Measurements from ENCODE around the gene PDE4C.

- TF ChIP-seq, protein P1, sequence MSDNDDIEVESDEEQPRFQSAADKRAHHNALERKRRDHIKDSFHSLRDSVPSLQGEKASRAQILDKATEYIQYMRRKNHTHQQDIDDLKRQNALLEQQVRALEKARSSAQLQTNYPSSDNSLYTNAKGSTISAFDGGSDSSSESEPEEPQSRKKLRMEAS (CRISPR knock-in tag; IDR thresholded peaks at IDR 0.05): no peak
- TF ChIP-seq CTCF (IDR thresholded peaks at IDR 0.05) (no peak), GABPB1 (CRISPR knock-in tag; IDR thresholded peaks at IDR 0.05) (no peak), MXD4 (CRISPR knock-in tag; IDR thresholded peaks at IDR 0.05; ENCODE audit: borderline replicate concordance) (no peak), ZBTB21 (CRISPR knock-in tag; IDR thresholded peaks at IDR 0.05; ENCODE audit: borderline replicate concordance) (no peak), E2F1 (CRISPR knock-in tag; IDR thresholded peaks at IDR 0.05) (no peak), KAT7 (CRISPR knock-in tag; IDR thresholded peaks at IDR 0.05; ENCODE audit: borderline replicate concordance) (no peak), EMX1 (CRISPR knock-in tag; IDR thresholded peaks at IDR 0.05) (no peak)
- TF ChIP-seq, protein P2, sequence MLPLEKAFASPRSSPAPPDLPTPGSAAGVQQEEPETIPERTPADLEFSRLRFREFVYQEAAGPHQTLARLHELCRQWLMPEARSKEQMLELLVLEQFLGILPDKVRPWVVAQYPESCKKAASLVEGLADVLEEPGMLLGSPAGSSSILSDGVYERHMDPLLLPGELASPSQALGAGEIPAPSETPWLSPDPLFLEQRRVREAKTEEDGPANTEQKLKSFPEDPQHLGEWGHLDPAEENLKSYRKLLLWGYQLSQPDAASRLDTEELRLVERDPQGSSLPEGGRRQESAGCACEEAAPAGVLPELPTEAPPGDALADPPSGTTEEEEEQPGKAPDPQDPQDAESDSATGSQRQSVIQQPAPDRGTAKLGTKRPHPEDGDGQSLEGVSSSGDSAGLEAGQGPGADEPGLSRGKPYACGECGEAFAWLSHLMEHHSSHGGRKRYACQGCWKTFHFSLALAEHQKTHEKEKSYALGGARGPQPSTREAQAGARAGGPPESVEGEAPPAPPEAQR (CRISPR knock-in tag; IDR thresholded peaks at IDR 0.05): no peak
- TF ChIP-seq, protein P3, sequence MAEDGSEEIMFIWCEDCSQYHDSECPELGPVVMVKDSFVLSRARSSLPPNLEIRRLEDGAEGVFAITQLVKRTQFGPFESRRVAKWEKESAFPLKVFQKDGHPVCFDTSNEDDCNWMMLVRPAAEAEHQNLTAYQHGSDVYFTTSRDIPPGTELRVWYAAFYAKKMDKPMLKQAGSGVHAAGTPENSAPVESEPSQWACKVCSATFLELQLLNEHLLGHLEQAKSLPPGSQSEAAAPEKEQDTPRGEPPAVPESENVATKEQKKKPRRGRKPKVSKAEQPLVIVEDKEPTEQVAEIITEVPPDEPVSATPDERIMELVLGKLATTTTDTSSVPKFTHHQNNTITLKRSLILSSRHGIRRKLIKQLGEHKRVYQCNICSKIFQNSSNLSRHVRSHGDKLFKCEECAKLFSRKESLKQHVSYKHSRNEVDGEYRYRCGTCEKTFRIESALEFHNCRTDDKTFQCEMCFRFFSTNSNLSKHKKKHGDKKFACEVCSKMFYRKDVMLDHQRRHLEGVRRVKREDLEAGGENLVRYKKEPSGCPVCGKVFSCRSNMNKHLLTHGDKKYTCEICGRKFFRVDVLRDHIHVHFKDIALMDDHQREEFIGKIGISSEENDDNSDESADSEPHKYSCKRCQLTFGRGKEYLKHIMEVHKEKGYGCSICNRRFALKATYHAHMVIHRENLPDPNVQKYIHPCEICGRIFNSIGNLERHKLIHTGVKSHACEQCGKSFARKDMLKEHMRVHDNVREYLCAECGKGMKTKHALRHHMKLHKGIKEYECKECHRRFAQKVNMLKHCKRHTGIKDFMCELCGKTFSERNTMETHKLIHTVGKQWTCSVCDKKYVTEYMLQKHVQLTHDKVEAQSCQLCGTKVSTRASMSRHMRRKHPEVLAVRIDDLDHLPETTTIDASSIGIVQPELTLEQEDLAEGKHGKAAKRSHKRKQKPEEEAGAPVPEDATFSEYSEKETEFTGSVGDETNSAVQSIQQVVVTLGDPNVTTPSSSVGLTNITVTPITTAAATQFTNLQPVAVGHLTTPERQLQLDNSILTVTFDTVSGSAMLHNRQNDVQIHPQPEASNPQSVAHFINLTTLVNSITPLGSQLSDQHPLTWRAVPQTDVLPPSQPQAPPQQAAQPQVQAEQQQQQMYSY (CRISPR knock-in tag; IDR thresholded peaks at IDR 0.05): no peak
- TF ChIP-seq, protein P4, sequence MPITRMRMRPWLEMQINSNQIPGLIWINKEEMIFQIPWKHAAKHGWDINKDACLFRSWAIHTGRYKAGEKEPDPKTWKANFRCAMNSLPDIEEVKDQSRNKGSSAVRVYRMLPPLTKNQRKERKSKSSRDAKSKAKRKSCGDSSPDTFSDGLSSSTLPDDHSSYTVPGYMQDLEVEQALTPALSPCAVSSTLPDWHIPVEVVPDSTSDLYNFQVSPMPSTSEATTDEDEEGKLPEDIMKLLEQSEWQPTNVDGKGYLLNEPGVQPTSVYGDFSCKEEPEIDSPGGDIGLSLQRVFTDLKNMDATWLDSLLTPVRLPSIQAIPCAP (CRISPR knock-in tag; IDR thresholded peaks at IDR 0.05): no peak
- TF ChIP-seq, protein P5, sequence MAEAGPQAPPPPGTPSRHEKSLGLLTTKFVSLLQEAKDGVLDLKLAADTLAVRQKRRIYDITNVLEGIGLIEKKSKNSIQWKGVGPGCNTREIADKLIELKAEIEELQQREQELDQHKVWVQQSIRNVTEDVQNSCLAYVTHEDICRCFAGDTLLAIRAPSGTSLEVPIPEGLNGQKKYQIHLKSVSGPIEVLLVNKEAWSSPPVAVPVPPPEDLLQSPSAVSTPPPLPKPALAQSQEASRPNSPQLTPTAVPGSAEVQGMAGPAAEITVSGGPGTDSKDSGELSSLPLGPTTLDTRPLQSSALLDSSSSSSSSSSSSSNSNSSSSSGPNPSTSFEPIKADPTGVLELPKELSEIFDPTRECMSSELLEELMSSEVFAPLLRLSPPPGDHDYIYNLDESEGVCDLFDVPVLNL (CRISPR knock-in tag; IDR thresholded peaks at IDR 0.05; ENCODE audit: borderline replicate concordance, low read depth): no peak
- TF ChIP-seq, protein P6, sequence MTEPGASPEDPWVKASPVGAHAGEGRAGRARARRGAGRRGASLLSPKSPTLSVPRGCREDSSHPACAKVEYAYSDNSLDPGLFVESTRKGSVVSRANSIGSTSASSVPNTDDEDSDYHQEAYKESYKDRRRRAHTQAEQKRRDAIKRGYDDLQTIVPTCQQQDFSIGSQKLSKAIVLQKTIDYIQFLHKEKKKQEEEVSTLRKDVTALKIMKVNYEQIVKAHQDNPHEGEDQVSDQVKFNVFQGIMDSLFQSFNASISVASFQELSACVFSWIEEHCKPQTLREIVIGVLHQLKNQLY (CRISPR knock-in tag; IDR thresholded peaks at IDR 0.05): no peak
- TF ChIP-seq, protein P7, sequence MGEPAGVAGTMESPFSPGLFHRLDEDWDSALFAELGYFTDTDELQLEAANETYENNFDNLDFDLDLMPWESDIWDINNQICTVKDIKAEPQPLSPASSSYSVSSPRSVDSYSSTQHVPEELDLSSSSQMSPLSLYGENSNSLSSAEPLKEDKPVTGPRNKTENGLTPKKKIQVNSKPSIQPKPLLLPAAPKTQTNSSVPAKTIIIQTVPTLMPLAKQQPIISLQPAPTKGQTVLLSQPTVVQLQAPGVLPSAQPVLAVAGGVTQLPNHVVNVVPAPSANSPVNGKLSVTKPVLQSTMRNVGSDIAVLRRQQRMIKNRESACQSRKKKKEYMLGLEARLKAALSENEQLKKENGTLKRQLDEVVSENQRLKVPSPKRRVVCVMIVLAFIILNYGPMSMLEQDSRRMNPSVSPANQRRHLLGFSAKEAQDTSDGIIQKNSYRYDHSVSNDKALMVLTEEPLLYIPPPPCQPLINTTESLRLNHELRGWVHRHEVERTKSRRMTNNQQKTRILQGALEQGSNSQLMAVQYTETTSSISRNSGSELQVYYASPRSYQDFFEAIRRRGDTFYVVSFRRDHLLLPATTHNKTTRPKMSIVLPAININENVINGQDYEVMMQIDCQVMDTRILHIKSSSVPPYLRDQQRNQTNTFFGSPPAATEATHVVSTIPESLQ (CRISPR knock-in tag; IDR thresholded peaks at IDR 0.05): no peak
These were observed 46.3 kb downstream of the PDE4C start for GRCh38 chr19:18179957-18180356.
